BLaER1 (cell line): Measurements from ENCODE around the gene OCA2.
"Not testable (repeated sequence)": the region's sequence is repeated elsewhere in the genome, so short reads cannot be mapped to it uniquely, and the experiment has no call there.

Source experiments
- H3K27ac ChIP-seq: shearing (Covaris generic); formaldehyde crosslinking; 2 replicates; pipeline ENCODE4 v1.8.1; 2022
- H3K27me3 ChIP-seq: shearing (Covaris generic); formaldehyde crosslinking; 2 replicates; pipeline ENCODE4 v1.8.1; 2022
- H3K36me3 ChIP-seq: shearing (Covaris generic); formaldehyde crosslinking; 2 replicates; pipeline ENCODE4 v1.8.1; 2022
- H3K4me1 ChIP-seq: shearing (Covaris generic); formaldehyde crosslinking; 2 replicates; pipeline ENCODE4 v1.8.1; 2022
- H3K4me2 ChIP-seq: shearing (Covaris generic); formaldehyde crosslinking; 2 replicates; pipeline ENCODE4 v1.8.1; 2022
- H3K4me3 ChIP-seq: shearing (Covaris generic); formaldehyde crosslinking; 2 replicates; pipeline ENCODE4 v1.8.1; 2022
- H3K9ac ChIP-seq: shearing (Covaris generic); formaldehyde crosslinking; 2 replicates; pipeline ENCODE4 v1.8.1; 2022
- H3K9me3 ChIP-seq: shearing (Covaris generic); formaldehyde crosslinking; 2 replicates; pipeline ENCODE4 v1.8.1; 2022
- H4K20me1 ChIP-seq: shearing (Covaris generic); formaldehyde crosslinking; 2 replicates; pipeline ENCODE4 v1.8.1; 2022
- Cebpa-rat ChIP-seq: shearing (Covaris generic); IDR thresholded peaks from 2 replicates; pipeline ENCODE4 v1.8.1; 2022

Gene OCA2

DNA sequence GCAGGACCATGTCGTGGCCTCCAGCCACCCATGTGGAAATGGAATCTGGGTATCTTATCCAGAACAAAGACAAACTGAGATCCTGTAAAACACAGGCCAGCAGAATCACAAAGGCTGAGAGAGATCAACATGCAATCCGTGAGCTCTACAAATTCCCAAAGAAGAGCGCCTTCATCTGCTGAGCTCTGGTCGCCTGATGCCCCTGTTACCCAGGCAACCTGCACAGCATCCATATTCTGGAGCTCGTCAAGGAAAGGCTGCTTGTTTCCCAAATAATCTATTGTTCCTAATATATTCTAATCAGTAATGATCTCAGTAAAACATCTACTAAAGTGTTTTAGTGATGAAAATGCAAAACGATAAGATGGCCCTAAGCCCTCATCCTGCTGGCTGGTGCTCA is 133.6 kb downstream of the OCA2 start:
- Histone ChIP-seq H3K9me3 (0 out of 2 replicates have a peak, but pooled peaks cover 3% of the 10 kb centered on the region), H3K4me1 (peaks cover 8% of the 10 kb centered on the region), H4K20me1 (no peaks in the 10 kb centered on the region), H3K9ac (no peak overlapping the region), H3K4me2 (no peak overlapping the region), H3K4me3 (no peak overlapping the region), H3K36me3 (no peaks in the 10 kb centered on the region), H3K27ac (no peak overlapping the region), H3K27me3 (no peaks in the 10 kb centered on the region)
- TF ChIP-seq Cebpa-rat = no peak

DNA sequence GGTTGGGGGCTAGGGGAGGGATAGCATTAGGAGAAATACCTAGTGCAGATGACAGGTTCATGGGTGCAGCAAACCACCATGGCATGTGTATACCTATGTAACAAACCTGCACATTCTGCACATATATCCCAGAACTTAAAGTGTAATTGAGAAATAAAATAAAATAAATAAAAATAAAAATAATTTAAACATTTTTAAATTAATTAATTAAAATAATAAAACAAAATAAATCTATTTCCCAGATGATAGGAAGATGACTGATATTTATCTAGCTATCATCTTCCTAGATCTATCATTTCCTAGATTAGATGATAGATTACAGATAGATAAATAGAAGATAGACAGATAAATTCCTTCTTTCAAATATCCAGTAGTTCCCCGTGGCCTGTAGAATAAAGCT is 137.3 kb downstream of the OCA2 start:
- H3K4me1 ChIP-seq = peaks cover 31% of the 10 kb centered on the region
- H3K9ac ChIP-seq = no peak overlapping the region
- no peak for TF ChIP-seq Cebpa-rat
- H3K27me3 ChIP-seq = no peaks in the 10 kb centered on the region
- no peak overlapping the region for H3K4me3 ChIP-seq
- no peaks in the 10 kb centered on the region for H3K36me3 ChIP-seq
- no peak overlapping the region for H3K4me2 ChIP-seq
- H4K20me1 ChIP-seq = no peaks in the 10 kb centered on the region
- H3K9me3 ChIP-seq = 0 out of 2 replicates have a peak, but pooled peaks cover 3% of the 10 kb centered on the region
- no peak overlapping the region for H3K27ac ChIP-seq

GRCh38 chr15:27958911-27959578 is 140.1 kb downstream of the OCA2 start:
- Histone ChIP-seq H3K4me3 (no peak overlapping the region), H3K9me3 (0 out of 2 replicates have a peak, but pooled peaks cover 3% of the 10 kb centered on the region), H3K9ac (no peak overlapping the region), H3K4me2 (peak overlapping the region; percentile 64), H3K4me1 (peaks cover 59% of the 10 kb centered on the region), H3K36me3 (no peaks in the 10 kb centered on the region), H4K20me1 (no peaks in the 10 kb centered on the region), H3K27ac (peak overlapping the region; percentile 67), H3K27me3 (no peaks in the 10 kb centered on the region)
- TF ChIP-seq Cebpa-rat = no peak

DNA sequence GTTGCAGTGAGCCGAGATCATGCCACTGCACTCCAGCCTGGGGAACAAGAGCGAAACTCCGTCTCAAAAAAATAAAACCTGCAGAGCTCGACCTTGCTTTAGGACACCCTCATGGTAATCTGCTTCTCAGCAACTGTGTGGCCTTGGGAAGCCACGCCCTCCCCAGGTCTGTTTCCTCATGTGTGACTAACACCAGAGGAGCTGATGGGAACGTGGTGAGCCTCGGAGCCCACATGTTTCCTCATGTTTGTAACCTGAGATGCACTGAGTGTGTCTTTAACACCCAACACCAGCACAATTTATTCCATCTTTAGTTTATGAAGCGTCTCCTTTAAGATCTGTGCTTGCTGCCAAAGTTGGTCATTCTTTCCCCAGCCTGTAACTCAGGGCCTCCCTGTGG is 142.8 kb downstream of the OCA2 start:
- H3K4me3 ChIP-seq = no peak overlapping the region
- H3K4me1 ChIP-seq = peaks cover 60% of the 10 kb centered on the region
- no peaks in the 10 kb centered on the region for H3K27me3 ChIP-seq
- H3K27ac ChIP-seq = 0 out of 2 replicates have a peak overlapping the region, but pooled peaks have one; percentile 26
- no peaks in the 10 kb centered on the region for H3K36me3 ChIP-seq
- H4K20me1 ChIP-seq = no peaks in the 10 kb centered on the region
- no peak overlapping the region for H3K9ac ChIP-seq
- TF ChIP-seq Cebpa-rat = no peak
- H3K9me3 ChIP-seq = no peaks in the 10 kb centered on the region
- peak overlapping the region; percentile 67 for H3K4me2 ChIP-seq

DNA sequence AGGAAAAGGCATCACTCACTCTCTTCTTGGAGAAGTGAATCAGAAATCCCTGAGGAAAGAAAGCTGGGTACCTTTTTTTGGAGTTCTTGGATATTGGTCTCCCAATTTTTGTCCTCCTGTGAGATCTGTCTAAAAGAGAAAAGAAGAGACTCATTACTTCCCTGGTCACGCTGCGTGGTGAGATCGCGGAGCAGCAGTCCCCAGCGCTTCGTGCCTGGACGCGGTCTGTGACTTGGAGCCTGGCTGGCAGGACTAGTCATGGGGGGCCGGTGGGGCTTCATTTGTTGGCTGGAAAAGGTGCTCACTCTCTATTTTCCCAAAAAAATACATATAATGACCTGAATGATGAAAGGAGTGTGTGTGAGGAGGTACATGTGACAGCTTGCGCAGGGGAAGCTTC is 144.0 kb downstream of the OCA2 start:
- no peak for TF ChIP-seq Cebpa-rat
- H3K27me3 ChIP-seq = no peaks in the 10 kb centered on the region

GRCh38 chr15:27952593-27952992 is 146.5 kb downstream of the OCA2 start:
- not testable (repeated sequence) for H3K36me3 ChIP-seq, H3K9me3 ChIP-seq, H3K27me3 ChIP-seq, H3K9ac ChIP-seq, H4K20me1 ChIP-seq, H3K27ac ChIP-seq, H3K4me2 ChIP-seq, H3K4me3 ChIP-seq
- H3K4me1 ChIP-seq = peaks cover 36% of the 10 kb centered on the region

More for the DNA sequence above, 144.0 kb downstream of the OCA2 start:
- no peak overlapping the region for H3K9ac ChIP-seq
- H3K36me3 ChIP-seq = no peaks in the 10 kb centered on the region
- no peak overlapping the region for H3K4me3 ChIP-seq
- no peak overlapping the region for H3K27ac ChIP-seq
- peak overlapping the region; percentile 67 for H3K4me2 ChIP-seq
- H4K20me1 ChIP-seq = no peaks in the 10 kb centered on the region
- H3K9me3 ChIP-seq = no peaks in the 10 kb centered on the region
- peaks cover 60% of the 10 kb centered on the region for H3K4me1 ChIP-seq

GRCh38 chr15:27951191-27951890 is 147.8 kb downstream of the OCA2 start:
- H3K27me3 ChIP-seq = no peaks in the 10 kb centered on the region

GRCh38 chr15:27949089-27949488 is 150.0 kb downstream of the OCA2 start:
- Histone ChIP-seq H3K27me3 (no peaks in the 10 kb centered on the region), H4K20me1 (no peaks in the 10 kb centered on the region), H3K36me3 (no peaks in the 10 kb centered on the region), H3K4me3 (no peak overlapping the region), H3K9me3 (no peaks in the 10 kb centered on the region), H3K27ac (no peak overlapping the region), H3K4me2 (no peak overlapping the region), H3K9ac (no peak overlapping the region), H3K4me1 (peaks cover 1% of the 10 kb centered on the region)
- no peak for TF ChIP-seq Cebpa-rat

More at GRCh38 chr15:27951191-27951890, 147.8 kb downstream of the OCA2 start:
- H4K20me1 ChIP-seq = no peaks in the 10 kb centered on the region
- peaks cover 24% of the 10 kb centered on the region for H3K4me1 ChIP-seq
- H3K9ac ChIP-seq = no peak overlapping the region
- no peak overlapping the region for H3K4me3 ChIP-seq
- H3K36me3 ChIP-seq = no peaks in the 10 kb centered on the region
- no peak for TF ChIP-seq Cebpa-rat
- H3K27ac ChIP-seq = no peak overlapping the region
- no peak overlapping the region for H3K4me2 ChIP-seq
- H3K9me3 ChIP-seq = no peaks in the 10 kb centered on the region

- Histone ChIP-seq H3K27me3 (no peaks in the 10 kb centered on the region), H3K36me3 (no peaks in the 10 kb centered on the region), H3K9ac (no peak overlapping the region), H3K4me2 (no peak overlapping the region), H3K9me3 (no peaks in the 10 kb centered on the region), H3K4me3 (no peak overlapping the region), H3K4me1 (no peaks in the 10 kb centered on the region), H4K20me1 (no peaks in the 10 kb centered on the region), H3K27ac (no peak overlapping the region)
- TF ChIP-seq Cebpa-rat = no peak
Observed at GRCh38 chr15:27939246-27939645, 159.9 kb downstream of the OCA2 start.

DNA sequence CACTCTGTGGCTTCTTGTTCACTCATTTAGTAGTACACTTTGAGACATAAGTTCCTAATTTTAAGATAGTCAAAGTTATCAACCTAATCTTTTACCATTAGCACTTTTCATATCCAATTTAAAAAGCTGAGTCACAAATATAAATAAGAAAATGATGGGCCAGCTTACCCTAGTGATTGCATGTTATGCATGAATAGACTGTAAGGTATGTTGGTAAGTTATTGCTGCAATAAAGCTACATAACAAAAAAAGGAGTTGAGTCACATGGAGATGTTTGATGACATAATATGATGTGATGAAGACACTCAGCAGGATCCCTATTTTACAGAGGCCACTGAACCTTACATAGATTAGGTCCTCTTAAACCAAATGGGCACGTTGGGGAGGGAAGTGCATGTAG is 161.3 kb downstream of the OCA2 start:
- Histone ChIP-seq H3K4me3 (no peak overlapping the region), H3K4me1 (no peaks in the 10 kb centered on the region), H3K9me3 (0 out of 2 replicates have a peak, but pooled peaks cover 4% of the 10 kb centered on the region), H3K27ac (no peak overlapping the region), H3K36me3 (no peaks in the 10 kb centered on the region), H3K27me3 (no peaks in the 10 kb centered on the region), H3K4me2 (no peak overlapping the region), H3K9ac (no peak overlapping the region), H4K20me1 (no peaks in the 10 kb centered on the region)
- no peak for TF ChIP-seq Cebpa-rat
